HG02884 (cell line): Measurements from ENCODE around the gene TRIM33.
"Not testable (repeated sequence)": the region's sequence is repeated elsewhere in the genome, so short reads cannot be mapped to it uniquely, and the experiment has no call there.

Experiments
- ATAC-seq: cut with Tn5 transposase; IDR thresholded peaks from one replicate; pipeline ENCODE4 v1.9.1; 2021; ENCODE audit warnings: mild to moderate bottlenecking, moderate library complexity; ENCODE audit not compliant: unreplicated experiment

The TRIM33 gene

GRCh38 chr1:114468710-114469468 is 42.1 kb downstream of the TRIM33 start:
- peak; percentile 55 for ATAC-seq

DNA sequence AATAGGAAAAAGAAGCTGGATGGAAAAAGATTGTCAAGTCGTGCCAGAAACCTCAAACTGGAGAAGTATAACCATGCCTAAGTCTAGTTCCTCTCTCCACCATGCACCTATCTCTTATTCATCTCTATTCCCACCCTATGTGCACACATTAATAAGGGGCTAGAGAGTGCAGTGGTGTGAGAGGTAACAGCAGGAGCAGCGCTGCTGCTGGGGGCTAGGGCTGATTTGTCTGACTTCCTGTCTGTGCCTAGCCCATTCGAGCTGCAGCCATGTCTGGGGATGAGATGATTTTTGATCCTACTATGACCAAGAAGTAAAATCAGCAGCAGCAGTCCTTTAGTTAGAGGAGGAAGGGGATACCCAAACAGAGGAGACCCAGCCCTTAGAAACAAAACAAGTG is 43.0 kb downstream of the TRIM33 start:
- no peak for ATAC-seq

DNA sequence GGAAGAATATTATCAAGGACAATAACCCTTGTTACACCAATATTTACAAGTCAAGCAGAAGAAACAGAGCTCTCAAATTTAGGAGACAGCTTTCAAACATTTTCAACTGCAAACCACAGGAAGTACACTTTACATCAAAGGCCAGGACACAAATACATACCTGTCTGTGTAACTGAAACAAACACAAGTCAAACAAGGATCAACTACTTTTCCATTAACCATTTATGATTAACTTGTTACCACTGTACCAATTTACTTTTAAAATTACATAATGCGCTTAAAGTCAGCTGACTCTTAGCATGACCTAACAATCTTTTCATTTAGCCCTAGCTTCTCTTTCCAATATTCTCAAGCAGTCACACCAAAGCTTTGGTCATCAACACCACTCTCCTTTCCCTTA is 43.5 kb downstream of the TRIM33 start:
- ATAC-seq = peak; percentile 44

- ATAC-seq = no peak
Measured at GRCh38 chr1:114466334-114467014, 44.5 kb downstream of the TRIM33 start.

DNA sequence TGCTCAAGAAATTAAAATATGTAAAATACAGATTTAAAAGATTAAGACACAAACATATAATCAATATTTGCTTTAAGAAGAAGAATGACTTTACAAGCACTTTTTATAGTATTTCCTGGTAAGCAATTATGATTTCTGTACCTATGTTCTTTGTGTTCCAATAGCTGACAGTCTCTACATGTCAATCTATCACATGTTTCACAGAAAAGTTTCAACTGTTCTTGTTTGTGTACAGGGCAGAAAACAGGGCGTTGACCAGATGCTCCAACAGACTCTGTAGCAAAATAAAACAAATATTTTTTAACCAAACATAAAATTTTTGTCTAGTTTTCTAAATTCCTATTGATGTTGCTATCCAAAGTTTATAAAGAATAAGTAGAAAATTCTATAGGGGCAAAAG is 48.0 kb downstream of the TRIM33 start:
- no peak for ATAC-seq

GRCh38 chr1:114462341-114462740 is 48.7 kb downstream of the TRIM33 start:
- no peak for ATAC-seq

- no peak for ATAC-seq
Measured at GRCh38 chr1:114458237-114458777, 52.7 kb downstream of the TRIM33 start.

GRCh38 chr1:114457675-114458236 is 53.2 kb downstream of the TRIM33 start:
- no peak for ATAC-seq

GRCh38 chr1:114456586-114456985 is 54.4 kb downstream of the TRIM33 start:
- no peak for ATAC-seq

GRCh38 chr1:114455102-114455785 is 55.8 kb downstream of the TRIM33 start:
- no peak for ATAC-seq

GRCh38 chr1:114454539-114454938 is 56.5 kb downstream of the TRIM33 start:
- no peak for ATAC-seq

DNA sequence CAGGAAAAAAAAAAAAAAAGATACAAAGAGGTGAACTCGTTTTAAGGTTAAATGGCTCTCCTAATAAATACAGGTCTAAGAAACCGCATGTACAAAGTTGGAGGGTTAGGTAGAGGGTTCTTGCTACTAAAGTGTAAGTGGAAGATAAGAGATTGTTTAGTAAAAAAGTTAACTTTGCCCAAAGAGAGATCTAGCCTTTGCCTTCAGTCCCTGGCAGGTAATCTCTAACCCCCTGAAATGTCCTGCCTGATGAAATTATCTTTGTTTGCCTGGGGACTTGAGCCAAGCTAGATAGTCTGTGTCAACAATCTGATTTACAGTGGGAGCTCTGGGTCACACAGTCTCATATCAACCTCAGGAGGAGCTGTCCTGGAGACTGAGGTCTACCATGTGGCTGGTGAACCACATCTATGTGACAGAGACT is 57.6 kb downstream of the TRIM33 start:
- no peak for ATAC-seq

GRCh38 chr1:114448370-114449036 is 62.5 kb downstream of the TRIM33 start:
- no peak for ATAC-seq

DNA sequence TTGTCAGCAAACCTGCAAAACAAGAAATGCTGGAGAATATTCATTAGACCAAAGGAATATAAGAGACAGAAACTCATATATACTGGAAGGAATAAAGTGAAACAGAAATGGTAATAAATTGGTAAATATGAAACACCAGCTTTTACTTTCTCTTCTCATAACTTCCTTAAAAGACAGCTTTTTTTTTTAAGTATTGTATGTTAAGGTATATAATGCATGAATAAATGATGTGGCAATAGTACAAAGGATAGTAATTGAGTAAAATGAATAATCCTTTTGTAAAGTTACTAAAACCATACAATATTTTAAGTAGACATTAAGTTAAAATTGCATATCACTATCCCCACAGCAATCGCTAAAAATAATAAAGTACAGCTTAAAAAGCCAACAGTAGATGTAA is 64.8 kb downstream of the TRIM33 start:
- ATAC-seq = no peak

GRCh38 chr1:114443226-114443625 is 67.8 kb downstream of the TRIM33 start:
- not testable (repeated sequence) for ATAC-seq

DNA sequence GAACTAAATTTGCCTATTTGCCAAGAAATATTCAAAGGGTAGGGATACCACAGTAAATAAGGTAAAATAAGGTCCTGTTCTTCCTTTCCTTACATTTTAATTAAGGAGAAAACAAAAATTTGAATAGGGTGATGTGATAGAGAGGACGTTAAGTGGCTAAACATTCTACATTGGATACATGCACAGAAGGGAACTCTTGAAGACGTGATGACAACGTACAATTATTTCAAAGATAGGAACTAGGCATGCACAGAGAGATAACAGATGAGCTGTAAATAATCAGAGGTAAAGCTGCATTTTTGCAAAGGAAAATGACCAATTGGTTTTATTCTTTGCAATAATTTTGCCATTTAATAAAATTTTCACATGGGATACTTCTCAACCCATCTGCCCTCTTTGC is 69.7 kb downstream of the TRIM33 start:
- no peak for ATAC-seq

DNA sequence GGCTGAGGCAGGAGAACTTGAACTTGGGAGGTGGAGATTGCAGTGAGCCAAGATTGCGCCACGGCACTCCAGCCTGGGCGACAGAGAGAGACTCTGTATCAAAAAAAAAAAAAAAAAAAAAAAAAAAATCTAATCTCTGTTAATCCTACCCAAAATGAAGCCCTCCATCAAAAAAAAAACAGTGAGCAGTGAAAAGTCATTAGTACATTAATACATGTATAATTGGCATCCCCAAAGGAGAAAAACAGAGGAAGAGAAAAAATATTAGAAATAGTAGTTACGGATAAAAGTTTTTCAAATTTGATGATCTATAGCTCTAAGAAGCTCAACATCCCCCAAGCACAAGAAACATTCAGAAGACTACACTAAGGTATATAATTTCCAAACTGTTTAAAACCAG is 71.6 kb downstream of the TRIM33 start:
- no peak for ATAC-seq

DNA sequence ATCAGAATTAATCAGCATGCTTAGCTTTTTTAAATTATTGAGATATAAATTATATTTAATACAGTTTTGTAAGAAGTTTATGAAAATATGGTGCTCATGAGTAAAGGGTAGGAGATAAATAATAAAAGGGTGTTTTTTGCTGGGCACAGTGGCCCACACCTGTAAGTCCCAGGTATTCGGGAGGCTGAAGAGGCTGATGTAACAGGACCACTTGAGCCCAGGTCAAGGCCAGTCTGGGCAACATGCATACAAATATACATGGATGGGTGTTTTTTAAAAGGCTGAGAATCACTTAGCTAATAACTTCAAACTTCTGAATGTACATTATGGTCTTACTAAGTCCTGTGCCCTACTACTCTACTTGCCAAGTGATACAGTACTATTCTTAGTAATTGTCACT is 73.2 kb downstream of the TRIM33 start:
- no peak for ATAC-seq

DNA sequence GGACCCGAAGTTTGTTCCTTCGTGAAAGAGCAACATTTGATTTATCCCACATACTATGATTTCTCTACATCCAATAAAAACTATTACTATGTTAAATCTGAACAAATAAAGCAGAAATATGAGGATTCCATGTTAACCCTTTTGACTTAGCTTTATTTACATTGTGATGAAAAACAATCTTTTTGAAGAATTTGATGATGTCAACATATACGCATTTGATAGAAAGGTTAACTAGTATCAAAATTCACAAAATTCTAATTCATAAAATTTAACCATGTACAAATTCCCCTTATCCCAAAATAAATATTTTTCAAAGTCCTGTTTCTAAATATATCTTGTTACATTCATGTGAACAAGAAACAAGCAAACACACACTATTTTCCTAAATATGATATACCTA is 74.2 kb downstream of the TRIM33 start:
- ATAC-seq = no peak

GRCh38 chr1:114435088-114435715 is 75.8 kb downstream of the TRIM33 start:
- no peak for ATAC-seq
